Liver (tissue), 9 donors: ENCODE measurements around the gene PRPH. TPM values are rescaled to one million over a fixed set of nuclear protein-coding genes. Genes with fewer than 3 reads are reported as not detected.

Experiments used
- DNase-seq: peaks from one replicate; pipeline ENCODE4 v3.0.0-alpha.2; 2017; ENCODE audit warnings: low spot score
- H3K27ac ChIP-seq, 2 donors: one replicate each; pipeline ENCODE4 v1.7.0; 2013; ENCODE audit warnings: inconsistent platforms in 2 of 2, low read length in 2 of 2, control low read depth in 1 of 2, low read depth in 1 of 2, mild to moderate bottlenecking in 1 of 2
- H3K27me3 ChIP-seq, 4 donors: one replicate each; pipeline versions ENCODE4 v1.6.1 to v1.7.0; 2013; ENCODE audit warnings: low read length in 3 of 4, inconsistent platforms in 1 of 4, mild to moderate bottlenecking in 1 of 4, moderate library complexity in 1 of 4; ENCODE audit not compliant: control insufficient read depth in 4 of 4, insufficient read depth in 4 of 4
- H3K36me3 ChIP-seq, 4 donors: one replicate each; pipeline versions ENCODE4 v1.6.1 to v1.7.0; 2013; ENCODE audit warnings: low read length in 3 of 4, mild to moderate bottlenecking in 3 of 4, low read depth in 1 of 4, moderate library complexity in 1 of 4; ENCODE audit not compliant: control insufficient read depth in 4 of 4, insufficient read depth in 3 of 4
- H3K4me1 ChIP-seq, 4 donors: one replicate each; pipeline versions ENCODE4 v1.6.1 to v1.7.0; 2013; ENCODE audit warnings: low read length in 3 of 4, mild to moderate bottlenecking in 3 of 4, moderate library complexity in 1 of 4; ENCODE audit not compliant: control insufficient read depth in 4 of 4, insufficient read depth in 4 of 4
- H3K4me3 ChIP-seq, 3 donors: one replicate each; pipeline versions ENCODE4 v1.6.1 to v1.7.0; 2013; ENCODE audit warnings: low read length in 3 of 3, control low read depth in 1 of 3, low read depth in 1 of 3, mild to moderate bottlenecking in 1 of 3
- H3K9ac ChIP-seq, 2 donors: one replicate each; pipeline ENCODE4 v1.7.0; 2013; ENCODE audit warnings: low read length in 2 of 2, mild to moderate bottlenecking in 2 of 2, moderate library complexity in 2 of 2, control low read depth in 1 of 2, low read depth in 1 of 2
- H3K9me3 ChIP-seq, 4 donors: one replicate each; pipeline versions ENCODE4 v1.6.1 to v1.7.0; 2013; ENCODE audit warnings: low read length in 3 of 4; ENCODE audit not compliant: control insufficient read depth in 4 of 4
- EGR1 ChIP-seq, 2 donors: IDR thresholded peaks; 2 replicates each; pipeline ENCODE4 v1.6.1; 2016 to 2018; ENCODE audit warnings: antibody characterized with exemption in 2 of 2, low read depth in 2 of 2
- FOXA1 ChIP-seq: IDR thresholded peaks from 2 replicates; pipeline ENCODE4 v1.6.1; 2016; ENCODE audit warnings: antibody characterized with exemption
- FOXA2 ChIP-seq: IDR thresholded peaks from 2 replicates; pipeline ENCODE4 v1.6.1; 2016; ENCODE audit warnings: antibody characterized with exemption
- GABPA ChIP-seq, 2 donors: IDR thresholded peaks in 1 of 2; conservative IDR thresholded peaks in 1 of 2; 2 replicates each; pipeline ENCODE4 v1.6.1; 2016; ENCODE audit warnings: antibody characterized with exemption in 2 of 2, mild to moderate bottlenecking in 1 of 2, moderate library complexity in 1 of 2
- HNF4A ChIP-seq, 2 donors: conservative IDR thresholded peaks; 2 replicates each; pipeline ENCODE4 v1.6.1; 2016; ENCODE audit warnings: antibody characterized with exemption in 2 of 2, mild to moderate bottlenecking in 2 of 2
- HNF4G ChIP-seq: IDR thresholded peaks from 2 replicates; pipeline ENCODE4 v1.6.1; 2016; ENCODE audit warnings: antibody characterized with exemption
- JUND ChIP-seq, 2 donors: IDR thresholded peaks; 2 replicates each; pipeline ENCODE4 v1.6.1; 2016; ENCODE audit warnings: antibody characterized with exemption in 2 of 2
- MAX ChIP-seq: IDR thresholded peaks from 2 replicates; pipeline ENCODE4 v1.6.1; 2016; ENCODE audit warnings: antibody characterized with exemption
- NR2F2 ChIP-seq: IDR thresholded peaks from 2 replicates; pipeline ENCODE4 v1.6.1; 2016; ENCODE audit warnings: antibody characterized with exemption
- RAD21 ChIP-seq, 2 donors: IDR thresholded peaks; 2 replicates each; pipeline ENCODE4 v1.6.1; 2016; ENCODE audit warnings: antibody characterized with exemption in 2 of 2, mild to moderate bottlenecking in 2 of 2
- REST ChIP-seq: IDR thresholded peaks from 2 replicates; pipeline ENCODE4 v1.6.1; 2016; ENCODE audit warnings: antibody characterized with exemption, mild to moderate bottlenecking
- RXRA ChIP-seq, 2 donors: IDR thresholded peaks; 2 replicates each; pipeline ENCODE4 v1.6.1; 2017 to 2018; ENCODE audit warnings: antibody characterized with exemption in 2 of 2, mild to moderate bottlenecking in 1 of 2
- SP1 ChIP-seq: IDR thresholded peaks from 2 replicates; pipeline ENCODE4 v1.6.1; 2018; ENCODE audit warnings: antibody characterized with exemption, mild to moderate bottlenecking
- TAF1 ChIP-seq: conservative IDR thresholded peaks from 2 replicates; pipeline ENCODE4 v1.6.1; 2016; ENCODE audit warnings: antibody characterized with exemption, mild to moderate bottlenecking
- YY1 ChIP-seq: IDR thresholded peaks from 2 replicates; pipeline ENCODE4 v1.6.1; 2016; ENCODE audit warnings: antibody characterized with exemption, mild to moderate bottlenecking
- ZBTB33 ChIP-seq: IDR thresholded peaks from 2 replicates; pipeline ENCODE4 v1.6.1; 2016; ENCODE audit warnings: antibody characterized with exemption
- WGBS: extraction: QIAGEN DNeasy Blood & Tissue Kit; methylation state at CpG from one replicate; pipeline ENCODE4 v1.1.7; 2013; 5-methylcytosine and 5-hydroxymethylcytosine counted together
- polyA plus RNA-seq, 2 donors: library from polyadenylated mRNA; stranded (reverse) in 1 of 2; unstranded in 1 of 2; fragments of 200-250 nt in 1 of 2; fragments of >200 nt in 1 of 2; fragmentation: Nextera tagmentation in 1 of 2; extraction: Ambion mirVana in 1 of 2; gene quantifications; one replicate each; pipeline versions ENCODE4 v1.2.1 to v1.2.3, GENCODE V29; 2013 to 2015
- total RNA-seq, 2 donors: library from RNA; depleted of rRNA; stranded (reverse); fragments of >200 nt; gene quantifications; one replicate each; pipeline ENCODE4 v1.2.3, GENCODE V29; 2014
- TF ChIP-seq, protein P1 (sequence below): IDR thresholded peaks from 2 replicates; pipeline ENCODE4 v1.6.1; 2016; ENCODE audit warnings: antibody characterized with exemption
- TF ChIP-seq, protein P2 (sequence below): fragments of 150-350 bp; IDR thresholded peaks from 2 replicates; pipeline ENCODE4 v1.5.1; 2017; ENCODE audit warnings: improper control_type of control experiment, low read depth, low read length; ENCODE audit not compliant: missing input control
- donor health status: healthy.
- donor health status: healthy.
- donor health status: healthy.
- donor health status: healthy.
- donor health status: healthy.

Gene PRPH
- total and polyA plus RNA-seq, 4 donors: 0.05 TPM; not detected in 3

DNA sequence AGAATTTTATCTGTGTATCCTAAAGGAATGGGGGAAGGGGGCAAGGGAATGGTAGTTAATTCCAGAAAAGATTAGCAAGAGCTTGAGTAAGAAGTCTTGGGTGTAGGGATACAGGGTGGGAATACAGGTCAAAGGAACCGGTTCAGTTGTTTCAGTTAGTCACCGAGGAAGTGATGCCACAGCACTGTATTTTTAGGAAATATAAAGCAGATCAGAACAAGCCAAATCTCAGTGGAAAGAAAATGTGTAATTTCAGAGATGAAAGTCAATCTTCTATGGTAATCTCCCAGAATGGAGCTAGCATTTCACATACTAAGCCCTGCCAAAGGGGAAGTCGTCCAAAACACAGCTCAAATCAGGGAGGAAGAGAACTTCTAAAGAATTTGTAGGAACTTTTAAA, 34.8 kb upstream of the PRPH start:
- TF ChIP-seq MAX: no peak
- TF ChIP-seq JUND (IDR thresholded peaks at IDR 0.05): no peak
- TF ChIP-seq SP1: no peak
- TF ChIP-seq YY1: no peak
- TF ChIP-seq, protein P1, sequence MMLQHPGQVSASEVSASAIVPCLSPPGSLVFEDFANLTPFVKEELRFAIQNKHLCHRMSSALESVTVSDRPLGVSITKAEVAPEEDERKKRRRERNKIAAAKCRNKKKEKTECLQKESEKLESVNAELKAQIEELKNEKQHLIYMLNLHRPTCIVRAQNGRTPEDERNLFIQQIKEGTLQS: no peak
- TF ChIP-seq HNF4G: no peak
- no peak for TF ChIP-seq NR2F2
- TF ChIP-seq FOXA2: no peak
- TF ChIP-seq FOXA1: no peak
- peaks cover 0 to 7% (median 2%) of the 10 kb centered on the region in 4 donors for H3K4me1 ChIP-seq

GRCh38 chr12:49260571-49261363, 34.2 kb upstream of the PRPH start:
- Histone ChIP-seq H3K9me3 (no peaks in the 10 kb centered on the region), H3K4me3 (no peak overlapping the region), H3K36me3 (no peaks in the 10 kb centered on the region), H3K27me3 (no peaks in the 10 kb centered on the region), H3K4me1 (peaks cover 0 to 9% (median 2%) of the 10 kb centered on the region in 4 donors), H3K9ac (no peak overlapping the region), H3K27ac (no peak overlapping the region)
- no peak for DNase-seq
- 93% methylated on average over 11 of the region's 11 CpGs for WGBS
- no peak for TF ChIP-seq REST
- TF ChIP-seq, protein P1: no peak
- TF ChIP-seq HNF4G: no peak
- TF ChIP-seq ZBTB33: no peak
- TF ChIP-seq GABPA (IDR thresholded peaks at IDR 0.05 in 1 of 2, conservative IDR thresholded peaks at IDR 0.05 in 1 of 2): no peak
- no peak for TF ChIP-seq RAD21 (IDR thresholded peaks at IDR 0.05)
- no peak for TF ChIP-seq SP1
- no peak for TF ChIP-seq NR2F2
- TF ChIP-seq, protein P2, sequence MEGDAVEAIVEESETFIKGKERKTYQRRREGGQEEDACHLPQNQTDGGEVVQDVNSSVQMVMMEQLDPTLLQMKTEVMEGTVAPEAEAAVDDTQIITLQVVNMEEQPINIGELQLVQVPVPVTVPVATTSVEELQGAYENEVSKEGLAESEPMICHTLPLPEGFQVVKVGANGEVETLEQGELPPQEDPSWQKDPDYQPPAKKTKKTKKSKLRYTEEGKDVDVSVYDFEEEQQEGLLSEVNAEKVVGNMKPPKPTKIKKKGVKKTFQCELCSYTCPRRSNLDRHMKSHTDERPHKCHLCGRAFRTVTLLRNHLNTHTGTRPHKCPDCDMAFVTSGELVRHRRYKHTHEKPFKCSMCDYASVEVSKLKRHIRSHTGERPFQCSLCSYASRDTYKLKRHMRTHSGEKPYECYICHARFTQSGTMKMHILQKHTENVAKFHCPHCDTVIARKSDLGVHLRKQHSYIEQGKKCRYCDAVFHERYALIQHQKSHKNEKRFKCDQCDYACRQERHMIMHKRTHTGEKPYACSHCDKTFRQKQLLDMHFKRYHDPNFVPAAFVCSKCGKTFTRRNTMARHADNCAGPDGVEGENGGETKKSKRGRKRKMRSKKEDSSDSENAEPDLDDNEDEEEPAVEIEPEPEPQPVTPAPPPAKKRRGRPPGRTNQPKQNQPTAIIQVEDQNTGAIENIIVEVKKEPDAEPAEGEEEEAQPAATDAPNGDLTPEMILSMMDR: no peak
- no peak for TF ChIP-seq MAX
- no peak for TF ChIP-seq FOXA1
- TF ChIP-seq RXRA (IDR thresholded peaks at IDR 0.05): no peak
- no peak for TF ChIP-seq FOXA2
- no peak for TF ChIP-seq JUND (IDR thresholded peaks at IDR 0.05)
- TF ChIP-seq YY1: no peak
- TF ChIP-seq EGR1 (IDR thresholded peaks at IDR 0.05; ENCODE audit: low read depth in 2 of 2): no peak
- TF ChIP-seq HNF4A (conservative IDR thresholded peaks at IDR 0.05): no peak
- no peak for TF ChIP-seq TAF1

More for the DNA sequence above, 34.8 kb upstream of the PRPH start:
- H3K9ac ChIP-seq: no peak overlapping the region
- WGBS: 72% methylated on average over 3 of the region's 3 CpGs
- no peaks in the 10 kb centered on the region for H3K36me3 ChIP-seq
- no peak overlapping the region for H3K4me3 ChIP-seq
- no peaks in the 10 kb centered on the region for H3K27me3 ChIP-seq
- DNase-seq: no peak
- H3K9me3 ChIP-seq: no peaks in the 10 kb centered on the region
- no peak overlapping the region for H3K27ac ChIP-seq
